SU-DHL-6 (cell line): ENCODE data around the gene NAT16.

Experiments used
- CTCF ChIP-seq: fragments of 200-600 bp; sonication (generic); IDR thresholded peaks from one replicate; pipeline ENCODE4 v1.5.1; 2017; ENCODE audit warnings: antibody characterized with exemption, mild to moderate bottlenecking, low read length, moderate library complexity; ENCODE audit not compliant: insufficient read depth, poor library complexity, severe bottlenecking
- EZH2phosphoT487 ChIP-seq: fragments of 200-600 bp; sonication (generic), shearing (Covaris generic); conservative IDR thresholded peaks from 2 replicates; pipeline ENCODE4 v1.6.1; 2018; ENCODE audit warnings: mild to moderate bottlenecking, antibody characterized with exemption, low read length, moderate library complexity, mixed read lengths

DNA sequence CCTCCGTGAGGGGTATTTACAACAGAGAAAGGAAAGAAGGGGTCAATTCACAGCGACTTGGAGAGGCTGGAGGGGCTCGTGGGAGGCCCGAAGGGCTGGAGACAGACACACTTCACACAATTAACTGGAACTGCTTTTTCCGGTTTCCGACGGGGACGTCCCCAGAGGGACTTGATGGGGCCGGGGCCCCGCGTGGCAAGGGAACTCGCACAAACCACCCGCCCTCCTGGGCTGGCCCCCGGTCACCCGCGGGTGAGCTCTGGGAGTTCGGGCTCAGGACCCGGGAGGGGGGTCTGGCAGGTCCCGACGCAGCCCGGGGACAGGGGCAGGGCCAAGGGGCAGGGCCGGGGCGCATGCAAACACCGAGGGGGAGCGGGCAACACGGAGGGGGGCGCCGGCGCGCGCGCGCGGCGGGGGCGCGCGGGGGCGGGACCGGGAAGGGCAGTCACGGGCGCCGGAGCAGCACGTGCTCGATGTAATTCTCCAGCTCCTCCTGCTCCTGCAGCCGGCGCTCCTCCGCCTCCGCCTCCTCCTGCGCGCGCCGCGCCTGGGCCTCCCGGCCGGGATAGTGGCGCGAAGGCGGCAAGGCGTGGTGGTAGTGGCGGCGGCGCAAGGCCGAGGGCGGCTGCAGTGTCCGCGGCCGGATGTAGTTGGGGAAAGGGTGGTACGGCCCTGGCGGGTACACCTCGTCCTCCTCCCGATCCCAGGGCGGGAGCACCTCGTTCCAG lies 17.4 kb downstream of the NAT16 start:
- TF ChIP-seq CTCF (no peak), EZH2phosphoT487 (no peak)
